ENCODE measurements around the gene PLA2G4A. TPM values are rescaled to one million over a fixed set of nuclear protein-coding genes. Genes with fewer than 3 reads are reported as not detected.
A peak's percentile ranks its signal among the peaks of the same experiment; 100 is the strongest.

Gene PLA2G4A
- total RNA-seq, 4 donors from 2014 or later: 2.0 to 8.3 (median 6.1) TPM

DNA sequence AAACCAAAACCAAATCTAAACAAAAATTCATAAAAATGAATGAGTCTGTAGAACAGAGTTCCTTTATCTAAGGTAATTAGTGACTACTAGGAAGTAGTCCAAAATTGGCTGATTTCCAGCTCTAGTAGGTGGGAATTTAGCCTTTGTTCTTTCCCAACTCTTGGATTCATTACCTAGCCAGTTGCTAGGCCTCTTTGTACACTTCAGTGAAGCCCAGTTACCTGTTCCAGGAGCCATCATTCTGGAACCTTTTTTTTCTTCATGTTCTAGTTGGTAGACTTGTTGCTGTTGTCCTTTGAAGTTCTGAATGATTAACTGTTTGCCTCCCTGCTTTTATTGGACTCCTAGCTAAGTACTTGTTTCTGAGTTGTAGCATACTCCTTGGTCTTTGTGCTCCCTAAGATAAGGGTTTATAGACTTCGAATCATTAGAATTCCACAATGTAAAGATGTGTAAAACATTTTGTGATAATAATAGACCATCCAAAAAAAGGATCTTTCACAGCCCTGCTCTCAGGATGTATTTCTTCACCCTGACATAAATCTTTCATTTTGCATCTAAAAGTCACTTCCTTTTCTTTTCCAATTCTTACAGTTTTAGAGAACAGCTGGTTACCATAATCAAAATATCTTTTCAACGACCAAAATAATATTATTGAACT is 9.8 kb downstream of the PLA2G4A start:
- in situ Hi-C loops (cut with MboI; ENCODE audit: low pct_ligation_motif_present in 1 of 4, low pct_unique_long_range_greater_than_20kb in 1 of 4, low sequenced_read_pairs in 3 of 4) (no loop called here), intact Hi-C loops (cut with DNase I; ENCODE audit: low total_unique reads) (no loop called here)
- H3K27me3 ChIP-seq: no peaks in the 10 kb centered on the region
- no peaks in the 10 kb centered on the region for H3K36me3 ChIP-seq
- WGBS, 2 donors (ENCODE audit: low coverage in 1 of 2): 13 to 52% methylated on average over 2 of the region's 2 CpGs
- TF ChIP-seq, protein P1, sequence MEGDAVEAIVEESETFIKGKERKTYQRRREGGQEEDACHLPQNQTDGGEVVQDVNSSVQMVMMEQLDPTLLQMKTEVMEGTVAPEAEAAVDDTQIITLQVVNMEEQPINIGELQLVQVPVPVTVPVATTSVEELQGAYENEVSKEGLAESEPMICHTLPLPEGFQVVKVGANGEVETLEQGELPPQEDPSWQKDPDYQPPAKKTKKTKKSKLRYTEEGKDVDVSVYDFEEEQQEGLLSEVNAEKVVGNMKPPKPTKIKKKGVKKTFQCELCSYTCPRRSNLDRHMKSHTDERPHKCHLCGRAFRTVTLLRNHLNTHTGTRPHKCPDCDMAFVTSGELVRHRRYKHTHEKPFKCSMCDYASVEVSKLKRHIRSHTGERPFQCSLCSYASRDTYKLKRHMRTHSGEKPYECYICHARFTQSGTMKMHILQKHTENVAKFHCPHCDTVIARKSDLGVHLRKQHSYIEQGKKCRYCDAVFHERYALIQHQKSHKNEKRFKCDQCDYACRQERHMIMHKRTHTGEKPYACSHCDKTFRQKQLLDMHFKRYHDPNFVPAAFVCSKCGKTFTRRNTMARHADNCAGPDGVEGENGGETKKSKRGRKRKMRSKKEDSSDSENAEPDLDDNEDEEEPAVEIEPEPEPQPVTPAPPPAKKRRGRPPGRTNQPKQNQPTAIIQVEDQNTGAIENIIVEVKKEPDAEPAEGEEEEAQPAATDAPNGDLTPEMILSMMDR (IDR thresholded peaks at IDR 0.05): no peak
- TF ChIP-seq POLR2A (IDR thresholded peaks at IDR 0.05) (no peak), POLR2AphosphoS5 (IDR thresholded peaks at IDR 0.05) (no peak), EP300 (IDR thresholded peaks at IDR 0.05; ENCODE audit: low read depth) (no peak)
- H3K27ac ChIP-seq: peak overlapping the region in 3 of 4 donors; percentile 29 to 32 (median 30)
- no peak for DNase-seq
- H3K9me3 ChIP-seq: no peaks in the 10 kb centered on the region
- no peak overlapping the region for H3K4me3 ChIP-seq
- peaks cover 3 to 45% (median 12%) of the 10 kb centered on the region in 4 donors for H3K4me1 ChIP-seq

DNA sequence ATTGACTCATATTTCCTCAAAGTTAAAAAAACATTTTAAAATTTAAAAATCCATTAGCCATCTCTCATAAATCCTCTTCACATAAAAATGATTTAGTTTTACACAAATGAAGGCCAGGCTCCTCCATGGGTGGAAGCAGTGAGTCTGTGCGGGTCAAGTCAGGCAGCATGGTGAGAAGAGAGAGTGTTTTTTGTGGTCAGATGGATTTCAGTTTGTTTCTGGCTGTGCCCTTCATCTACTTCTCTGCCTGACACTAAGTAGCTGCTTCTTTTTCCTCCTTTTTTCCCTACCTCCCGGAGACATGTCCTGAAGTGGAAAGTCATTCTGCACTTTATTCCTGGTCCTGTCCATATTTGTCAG is 10.3 kb downstream of the PLA2G4A start:
- Histone ChIP-seq H3K4me1 (peaks cover 3 to 46% (median 12%) of the 10 kb centered on the region in 4 donors), H3K4me3 (no peak overlapping the region), H3K9me3 (no peaks in the 10 kb centered on the region), H3K36me3 (no peaks in the 10 kb centered on the region), H3K27ac (peak overlapping the region in 3 of 4 donors; percentile 22 to 30 (median 29)), H3K27me3 (no peaks in the 10 kb centered on the region)
- in situ Hi-C loops (cut with MboI; ENCODE audit: low pct_ligation_motif_present in 1 of 4, low pct_unique_long_range_greater_than_20kb in 1 of 4, low sequenced_read_pairs in 3 of 4) (no loop called here), intact Hi-C loops (cut with DNase I; ENCODE audit: low total_unique reads) (no loop called here)
- no peak for DNase-seq
- TF ChIP-seq POLR2AphosphoS5 (IDR thresholded peaks at IDR 0.05) (no peak), POLR2A (IDR thresholded peaks at IDR 0.05) (no peak), EP300 (IDR thresholded peaks at IDR 0.05; ENCODE audit: low read depth) (no peak)
- TF ChIP-seq, protein P1 (IDR thresholded peaks at IDR 0.05): no peak
- WGBS, 2 donors (ENCODE audit: low coverage in 1 of 2): 53 to 78% methylated on average over 2 of the region's 2 CpGs

DNA sequence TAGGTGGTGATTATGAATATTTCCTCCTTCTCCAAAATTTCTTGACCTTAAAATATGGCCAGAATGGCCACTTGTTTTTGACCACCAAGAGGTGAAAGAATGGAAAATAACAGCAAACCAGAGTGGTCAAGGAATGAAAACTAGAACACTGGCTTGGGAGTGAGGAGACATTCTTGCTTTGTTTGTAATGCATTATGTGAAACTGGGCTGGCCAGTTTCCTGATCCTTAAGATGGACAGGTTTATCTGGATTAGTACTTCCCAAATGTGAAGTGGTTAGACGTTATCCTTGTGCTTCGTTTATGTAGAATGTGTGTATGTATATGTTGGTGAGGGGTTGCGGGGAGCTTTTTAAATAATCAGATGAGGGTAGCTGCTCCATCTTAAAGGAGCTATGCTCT is 12.8 kb downstream of the PLA2G4A start:
- peak overlapping the region in 1 of 4 donors; percentile 27 for H3K27ac ChIP-seq
- no peak overlapping the region for H3K4me3 ChIP-seq
- WGBS, 2 donors (ENCODE audit: low coverage in 1 of 2): 61 to 62% methylated on average over 3 of the region's 3 CpGs
- H3K4me1 ChIP-seq: peaks cover 3 to 56% (median 12%) of the 10 kb centered on the region in 4 donors
- no peaks in the 10 kb centered on the region for H3K9me3 ChIP-seq
- in situ Hi-C loops (cut with MboI; ENCODE audit: low pct_ligation_motif_present in 1 of 4, low pct_unique_long_range_greater_than_20kb in 1 of 4, low sequenced_read_pairs in 3 of 4): no loop called here
- H3K36me3 ChIP-seq: no peaks in the 10 kb centered on the region
- TF ChIP-seq EP300 (IDR thresholded peaks at IDR 0.05; ENCODE audit: low read depth) (no peak), POLR2AphosphoS5 (IDR thresholded peaks at IDR 0.05) (no peak), POLR2A (IDR thresholded peaks at IDR 0.05) (no peak)
- TF ChIP-seq, protein P1 (IDR thresholded peaks at IDR 0.05): no peak
- no peak for DNase-seq
- intact Hi-C loops (cut with DNase I; ENCODE audit: low total_unique reads): no loop called here
- no peaks in the 10 kb centered on the region for H3K27me3 ChIP-seq

DNA sequence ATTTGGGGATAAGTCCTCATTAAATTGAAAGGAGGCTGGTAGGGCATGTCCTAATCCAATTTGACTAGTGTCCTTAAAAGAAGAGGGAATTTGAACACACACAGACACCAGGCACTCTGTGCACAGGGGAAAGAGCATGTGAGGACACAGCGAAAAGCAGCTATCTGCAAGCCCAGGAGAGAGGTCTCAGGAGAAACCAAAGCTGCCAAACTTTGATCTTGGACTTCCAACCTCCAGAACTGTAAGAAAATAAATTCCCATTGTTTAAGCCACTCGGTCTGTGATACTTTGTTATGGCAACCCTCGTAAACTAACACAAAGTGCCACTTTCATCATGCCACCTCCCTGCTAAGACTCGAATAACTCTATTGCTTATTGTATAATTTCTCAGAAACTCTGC is 13.8 kb downstream of the PLA2G4A start:
- no peak for DNase-seq
- Histone ChIP-seq H3K27ac (peak overlapping the region in 3 of 4 donors; percentile 2 to 27 (median 24)), H3K4me3 (no peak overlapping the region), H3K9me3 (no peaks in the 10 kb centered on the region), H3K4me1 (peaks cover 3 to 57% (median 12%) of the 10 kb centered on the region in 4 donors), H3K36me3 (no peaks in the 10 kb centered on the region), H3K27me3 (no peaks in the 10 kb centered on the region)
- intact Hi-C loops (cut with DNase I; ENCODE audit: low total_unique reads) (no loop called here), in situ Hi-C loops (cut with MboI; ENCODE audit: low pct_ligation_motif_present in 1 of 4, low pct_unique_long_range_greater_than_20kb in 1 of 4, low sequenced_read_pairs in 3 of 4) (no loop called here)
- TF ChIP-seq EP300 (IDR thresholded peaks at IDR 0.05; ENCODE audit: low read depth) (no peak), POLR2A (IDR thresholded peaks at IDR 0.05) (no peak), POLR2AphosphoS5 (IDR thresholded peaks at IDR 0.05) (no peak)
- TF ChIP-seq, protein P1 (IDR thresholded peaks at IDR 0.05): no peak
- 28 to 33% methylated on average over 4 of the region's 4 CpGs for WGBS, 2 donors (ENCODE audit: low coverage in 1 of 2)

Measured in transverse colon (tissue), 4 donors.